Adrenal gland (tissue), 5 donors: ENCODE data around the gene GPHN.

Experiments used
- CTCF ChIP-seq, 6 experiments: fragments of 450-650 bp in 4 of 6; fragments of 200-600 bp in 2 of 6; sonication (generic) in 1 of 6; IDR thresholded peaks; 1 replicate in 5 of 6; 2 replicates in 1 of 6; pipeline versions ENCODE4 v1.5.1 to v1.8.0; 2016 to 2021; ENCODE audit warnings: antibody characterized with exemption in 6 of 6, mild to moderate bottlenecking in 2 of 6, moderate library complexity in 1 of 6
- POLR2A ChIP-seq, 2 donors: fragments of 450-650 bp; IDR thresholded peaks; one replicate each; pipeline ENCODE4 v1.6.1; 2017; ENCODE audit warnings: antibody characterized with exemption in 2 of 2, mild to moderate bottlenecking in 2 of 2, moderate library complexity in 1 of 2
- donor health status: DM: no; HTN: no; CAD: no.

DNA sequence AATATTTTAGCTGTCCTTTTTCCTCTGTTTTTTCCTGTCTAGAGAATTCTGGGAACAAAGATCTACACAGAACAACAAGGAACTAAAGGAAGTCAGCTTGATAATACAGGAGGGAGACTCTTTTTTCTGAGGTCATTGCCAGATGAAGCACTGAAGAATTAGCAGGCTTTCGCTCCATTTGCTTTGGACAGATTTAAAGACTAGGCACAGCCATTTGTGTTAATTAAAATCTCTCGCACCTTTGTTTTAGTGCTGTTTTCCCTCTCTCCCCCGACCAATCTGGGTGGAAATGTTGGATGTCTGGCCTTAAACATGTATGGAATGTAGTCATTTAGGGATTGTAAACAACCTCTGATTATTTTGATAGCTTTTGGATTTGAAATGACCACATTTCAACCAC, 9.6 kb upstream of the GPHN start:
- TF ChIP-seq CTCF (IDR thresholded peaks at IDR 0.05) (no peak), POLR2A (IDR thresholded peaks at IDR 0.05) (no peak)
